HG03066 (cell line): Measurements from ENCODE around the gene EIF2S1.
"Not testable (repeated sequence)": the region's sequence is repeated elsewhere in the genome, so short reads cannot be mapped to it uniquely, and the experiment has no call there.

ENCODE experiments used
- ATAC-seq: cut with Tn5 transposase; IDR thresholded peaks from one replicate; pipeline ENCODE4 v1.9.1; 2021; ENCODE audit warnings: low read depth; ENCODE audit not compliant: unreplicated experiment

The EIF2S1 gene

DNA sequence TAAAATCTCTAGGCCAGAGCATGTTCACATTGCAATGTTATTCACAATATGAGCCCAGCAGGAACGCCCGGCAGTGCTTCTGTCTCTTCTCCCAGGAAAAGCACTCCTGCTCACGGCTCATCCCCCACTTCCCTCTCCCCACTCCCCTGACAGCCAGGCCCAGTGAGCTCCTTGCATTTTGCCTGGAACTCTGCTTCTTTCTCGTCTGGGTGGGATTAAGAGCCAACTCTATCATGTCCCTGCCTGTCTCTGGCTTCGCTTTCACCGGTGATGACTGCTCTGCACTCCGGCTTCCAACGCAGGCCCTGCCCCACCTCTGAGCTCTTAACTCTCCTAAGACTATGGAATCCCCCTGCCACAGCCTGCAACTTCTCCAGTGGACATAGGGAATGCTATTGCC lies 49.3 kb downstream of the EIF2S1 start:
- no peak for ATAC-seq

DNA sequence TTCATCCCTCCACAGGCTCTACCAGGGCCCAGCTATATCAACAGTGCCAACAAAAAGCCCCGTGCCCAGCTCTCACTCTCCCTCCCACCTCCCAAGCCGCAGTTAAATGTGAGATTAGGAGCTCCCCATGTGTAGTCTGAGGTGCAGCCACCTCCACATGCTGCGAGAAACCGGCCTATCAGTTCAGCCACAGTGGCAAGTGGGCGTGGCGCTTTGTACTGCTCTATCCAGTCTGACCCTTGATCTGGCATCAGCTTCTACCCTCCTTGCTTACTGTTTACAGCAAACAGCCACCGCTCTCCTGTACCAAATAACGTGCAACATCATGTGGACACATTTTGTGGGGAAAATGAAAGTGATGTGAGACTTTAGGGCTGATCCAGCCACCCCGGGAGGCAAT lies 50.2 kb downstream of the EIF2S1 start:
- ATAC-seq = no peak

- no peak for ATAC-seq
Measured at GRCh38 chr14:67411370-67411769, 51.2 kb downstream of the EIF2S1 start.

GRCh38 chr14:67411820-67412421 lies 51.8 kb downstream of the EIF2S1 start, which contains the start of gene PLEK2:
Gene PLEK2 (minus strand): TSS chr14:67412165. CDS start chr14:67412059, 106 bp downstream.
- no peak for ATAC-seq

DNA sequence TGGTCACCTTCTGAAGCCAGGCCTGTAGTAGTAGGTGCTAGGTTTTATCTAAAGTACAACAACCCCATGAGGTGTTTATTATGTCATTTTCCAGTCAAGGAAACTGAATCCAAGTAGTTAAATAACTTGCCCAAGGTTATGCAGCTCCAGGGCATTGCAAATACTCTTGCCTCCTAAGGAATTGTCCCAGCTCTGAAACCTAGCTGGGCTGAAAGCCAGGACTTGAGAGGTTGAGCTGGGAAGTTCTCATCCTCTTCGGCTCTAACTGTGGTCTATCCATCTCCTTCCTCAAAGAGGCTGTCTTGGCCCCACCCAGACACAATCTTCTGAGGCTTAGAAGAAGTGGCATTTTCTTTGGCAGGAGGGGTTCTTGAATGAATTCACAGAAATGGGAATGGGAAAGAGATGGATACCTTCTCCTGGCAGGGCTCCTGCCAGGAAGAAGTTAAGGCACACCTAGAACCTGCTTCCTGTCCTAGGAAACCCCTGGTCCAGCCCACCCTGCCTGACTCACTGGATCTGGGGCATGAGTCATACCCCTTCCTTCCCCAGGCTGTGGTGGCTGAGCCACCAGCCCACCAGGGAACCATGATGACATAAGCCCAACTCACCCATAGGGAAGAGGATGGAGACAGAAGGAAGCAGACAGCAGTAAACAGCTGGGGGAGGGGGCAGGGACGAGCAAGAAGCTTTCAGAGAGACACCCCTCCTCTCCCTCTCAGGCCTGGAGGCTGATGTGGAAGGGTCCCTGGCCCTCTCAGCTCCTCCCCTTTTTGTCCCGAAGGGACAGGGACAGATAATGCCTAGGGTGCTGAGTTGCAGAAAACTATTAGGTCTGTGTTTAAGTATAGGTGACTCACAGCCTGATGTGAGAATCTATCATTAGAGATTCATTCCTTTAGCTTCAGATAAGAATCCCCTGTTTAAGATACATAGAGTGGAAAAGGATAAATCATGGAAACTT lies 54.0 kb downstream of the EIF2S1 start:
- no peak for ATAC-seq

DNA sequence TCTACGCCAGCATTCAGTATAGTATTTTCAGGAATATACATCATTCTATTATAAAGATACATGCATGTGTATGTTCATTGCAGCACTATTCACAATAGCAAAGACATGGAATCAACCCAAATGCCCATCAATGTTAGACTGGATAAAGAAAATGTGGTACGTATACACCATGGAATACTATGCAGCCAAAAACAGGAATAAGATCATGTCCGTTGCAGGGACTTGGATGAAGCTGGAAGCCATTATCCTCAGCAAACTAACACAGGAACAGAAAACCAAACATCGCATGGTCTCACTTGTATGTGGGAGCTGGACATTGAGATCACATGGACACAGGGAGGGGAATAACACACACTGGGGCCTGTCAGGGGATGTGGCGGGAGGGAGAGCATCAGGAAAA lies 55.5 kb downstream of the EIF2S1 start:
- ATAC-seq = not testable (repeated sequence)

DNA sequence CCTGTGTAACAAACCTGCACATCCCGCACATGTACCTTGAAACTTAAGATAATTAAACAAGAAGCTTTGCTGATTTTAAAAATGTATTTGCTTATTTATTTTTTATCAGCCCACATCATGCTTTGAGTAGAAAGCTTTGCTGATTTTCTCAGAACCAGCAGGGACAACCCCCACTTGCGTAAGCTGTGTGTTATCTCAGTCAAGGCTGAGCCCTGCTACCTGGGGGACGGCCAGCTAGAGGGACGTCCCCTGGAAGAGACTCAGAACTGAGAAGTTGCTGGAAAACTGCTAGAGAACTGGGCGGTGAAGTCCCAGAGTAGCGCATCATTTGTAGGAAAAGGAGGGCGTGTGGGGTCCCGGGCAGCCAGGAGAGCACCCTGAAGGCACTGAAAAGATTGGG lies 56.0 kb downstream of the EIF2S1 start:
- ATAC-seq = no peak

GRCh38 chr14:67416810-67417209 lies 56.7 kb downstream of the EIF2S1 start:
- no peak for ATAC-seq

- ATAC-seq = no peak
Measured at GRCh38 chr14:67417633-67418032, 57.5 kb downstream of the EIF2S1 start.

DNA sequence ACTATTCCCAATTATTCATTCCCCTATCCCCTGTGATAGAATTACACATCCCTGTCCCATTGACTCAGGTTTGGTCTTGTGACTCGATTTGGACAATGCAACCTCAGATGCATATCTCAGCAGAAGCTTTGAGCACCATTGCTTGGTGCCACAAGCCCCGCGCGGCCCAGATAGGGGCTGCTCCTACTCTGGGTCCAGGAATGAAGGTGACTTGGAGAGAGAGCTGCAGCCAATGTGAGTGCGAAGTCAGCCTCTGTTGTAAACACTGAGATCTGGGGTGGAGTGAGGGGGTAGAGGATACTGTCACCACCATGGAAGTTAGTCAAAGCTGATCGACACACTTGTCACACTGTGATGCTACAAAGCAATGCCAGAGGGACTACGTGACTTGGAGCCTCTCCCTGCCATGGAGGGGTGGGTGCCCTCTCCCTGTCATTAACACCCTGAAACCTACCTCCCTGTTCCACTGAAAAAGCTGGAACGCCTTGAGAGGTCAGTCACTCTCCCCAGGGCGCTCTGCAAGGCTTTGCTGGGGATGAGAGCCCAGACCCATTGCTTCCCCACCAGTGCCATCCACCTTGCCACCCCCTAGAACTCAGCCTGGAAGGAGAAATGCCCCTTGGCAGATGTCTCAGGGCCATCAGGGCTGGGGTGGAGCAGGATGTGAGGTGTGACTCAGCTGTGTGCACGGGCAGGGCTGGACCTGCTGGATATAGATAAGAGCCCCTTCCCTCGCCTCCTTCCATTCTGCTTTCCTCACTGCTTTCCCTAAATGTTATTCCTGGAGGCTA lies 58.5 kb downstream of the EIF2S1 start:
- ATAC-seq = no peak

DNA sequence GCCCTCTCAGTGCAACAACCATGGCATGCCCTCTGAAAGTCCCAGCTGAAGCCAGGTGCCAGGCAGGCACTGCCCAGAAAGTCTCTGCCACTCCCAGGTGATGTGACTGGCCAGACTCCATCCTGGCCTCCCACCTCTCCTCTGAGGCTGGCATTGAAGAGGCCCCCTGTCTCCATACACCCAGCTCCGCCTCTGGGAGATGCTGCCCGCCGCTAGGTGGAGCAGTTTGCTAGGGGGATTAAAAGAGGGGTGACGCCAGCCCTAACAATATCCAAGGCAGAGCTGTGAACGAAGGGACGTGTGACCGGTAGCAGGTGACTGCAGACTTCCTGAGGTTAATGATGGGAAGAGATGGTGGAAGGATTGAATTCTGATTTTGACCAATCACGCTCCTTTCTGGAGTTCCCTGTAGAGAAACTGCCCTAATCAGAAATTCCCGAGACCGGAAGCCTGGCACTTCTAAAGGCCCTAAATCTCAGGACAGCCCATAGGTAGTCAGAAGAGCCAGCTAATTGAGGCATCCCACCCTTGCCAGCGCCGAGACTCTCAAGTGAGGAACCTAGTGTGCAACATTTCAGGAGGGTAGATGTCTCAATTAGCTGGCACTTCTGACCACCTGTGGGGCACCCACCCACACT lies 60.1 kb downstream of the EIF2S1 start:
- ATAC-seq = no peak

- ATAC-seq = no peak
Measured at GRCh38 chr14:67421356-67422224, 61.5 kb downstream of the EIF2S1 start.

GRCh38 chr14:67423424-67423823 lies 63.3 kb downstream of the EIF2S1 start:
- no peak for ATAC-seq

DNA sequence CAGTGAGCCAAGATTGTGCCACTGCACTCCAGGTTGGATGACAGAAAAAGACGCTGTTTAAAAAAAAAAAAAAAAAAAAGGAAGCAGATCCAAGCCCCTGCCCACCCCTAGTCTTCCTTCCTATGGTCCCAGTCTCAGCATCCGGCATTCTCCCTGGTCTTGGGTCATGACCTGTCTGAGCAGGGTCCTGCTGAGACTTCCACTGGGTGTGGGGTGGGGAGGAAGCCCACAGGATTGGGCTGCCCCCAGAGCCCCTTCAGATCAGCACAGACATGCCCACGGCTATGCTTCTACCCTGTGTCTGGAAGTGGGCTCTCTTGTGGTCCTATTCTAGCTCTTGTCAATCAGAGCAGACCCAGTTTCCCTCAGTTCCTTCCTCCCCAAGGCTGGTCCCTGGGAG lies 64.4 kb downstream of the EIF2S1 start:
- ATAC-seq = no peak

DNA sequence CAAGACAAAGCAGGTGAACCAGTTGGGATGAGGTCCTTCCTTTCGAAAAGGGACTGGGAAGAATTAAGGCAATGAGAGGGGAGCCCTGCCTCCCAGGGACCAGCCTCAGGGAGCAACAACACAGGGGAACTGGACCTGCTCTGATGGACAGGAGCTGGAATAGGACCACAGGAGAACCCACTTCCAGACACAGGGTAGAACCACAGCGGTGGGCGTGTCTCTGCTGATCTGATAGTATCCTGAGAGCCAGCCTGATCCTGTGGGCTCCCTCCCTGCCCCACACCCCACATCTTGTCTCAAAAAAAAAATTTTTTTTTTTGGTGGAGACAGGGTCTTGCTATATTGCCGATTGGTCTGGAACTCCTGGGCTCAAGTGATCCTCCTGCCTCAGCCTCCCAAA lies 65.5 kb downstream of the EIF2S1 start:
- ATAC-seq = no peak

DNA sequence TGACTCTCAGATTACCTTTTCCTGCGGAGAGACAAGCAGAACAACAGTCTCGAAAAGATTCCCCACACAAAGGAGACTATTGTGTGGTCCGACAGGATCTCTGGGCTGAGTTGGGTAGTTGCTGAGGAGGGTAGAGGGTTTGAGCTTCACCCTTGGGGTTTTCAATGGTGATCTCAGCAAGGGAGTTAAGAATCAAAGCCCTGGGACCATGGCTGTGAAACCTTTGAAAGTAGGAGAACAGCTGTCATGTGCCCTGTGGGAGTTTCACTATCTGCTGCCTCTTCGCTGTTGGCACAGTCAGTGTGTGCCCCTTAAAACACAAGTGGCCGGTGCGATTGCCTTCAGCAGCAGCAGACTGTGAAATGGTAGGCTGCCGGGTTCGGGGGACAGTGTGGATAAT lies 66.0 kb downstream of the EIF2S1 start:
- ATAC-seq = no peak

DNA sequence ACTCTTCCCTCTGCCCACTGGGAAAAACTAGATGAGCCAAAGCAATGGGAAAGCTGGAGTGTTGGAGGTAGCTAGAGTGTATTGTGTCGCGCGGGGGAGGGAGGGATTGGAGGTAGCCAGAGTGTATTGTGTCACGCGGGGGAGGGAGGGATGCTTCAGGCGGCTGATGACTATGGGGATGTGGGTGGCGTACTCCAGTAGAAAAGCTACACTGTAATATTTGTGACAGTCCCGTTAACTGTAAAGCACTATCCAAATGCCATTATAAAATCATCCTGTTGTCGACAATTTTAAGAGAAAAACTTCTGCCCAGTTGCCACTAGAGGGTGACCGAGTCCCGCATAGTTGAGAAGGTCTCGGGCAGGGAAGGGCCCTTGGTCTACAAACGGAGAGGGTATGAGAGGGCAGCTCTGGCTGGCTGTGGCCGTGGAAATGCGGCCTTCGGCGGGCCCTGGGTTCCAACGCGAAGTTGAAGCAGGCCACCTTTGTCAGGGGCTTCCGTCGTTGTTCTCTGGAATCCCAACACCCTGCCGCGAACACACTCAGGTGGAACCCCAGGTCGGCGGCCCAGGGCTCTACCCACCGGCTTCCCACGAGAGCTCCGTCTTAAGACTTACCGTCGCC lies 67.0 kb downstream of the EIF2S1 start:
- no peak for ATAC-seq

DNA sequence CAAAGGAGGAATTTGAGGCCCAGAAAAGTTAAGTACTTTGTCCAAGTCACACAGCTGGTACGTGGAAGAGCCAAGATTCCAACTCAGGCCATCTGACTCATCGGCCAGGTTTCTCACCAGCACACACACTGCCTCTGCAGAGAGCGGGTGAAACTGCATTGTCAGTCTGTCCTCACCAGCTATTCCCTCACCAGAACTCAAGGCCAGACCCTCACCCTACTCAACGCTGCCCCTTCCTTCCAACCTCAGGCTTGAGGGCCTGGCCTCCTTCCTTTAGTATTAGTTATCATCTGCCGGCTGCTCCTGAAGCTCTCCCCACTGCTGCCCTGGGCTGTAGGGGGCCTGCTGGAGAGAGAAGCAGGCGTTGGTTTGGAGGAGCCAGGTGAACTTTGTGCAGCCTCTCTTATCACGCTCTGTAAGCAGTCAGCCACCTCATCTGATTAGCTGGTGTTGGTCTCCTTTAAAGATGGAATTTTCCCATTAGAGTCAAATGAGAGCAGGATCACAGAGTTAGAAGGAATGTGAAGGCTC lies 68.4 kb downstream of the EIF2S1 start:
- no peak for ATAC-seq
